H1 (cell line): Measurements from ENCODE around the gene LPP. TPM values are rescaled to one million over a fixed set of nuclear protein-coding genes. Genes with fewer than 3 reads are reported as not detected.

Source experiments
- CTCF ChIA-PET: fragments of 300-600 bp; sonication (Branson Sonifier 250); formaldehyde crosslinking; loops from one replicate; lab custom pipeline; 2021; ENCODE audit not compliant: partially characterized antibody; lab: Charles Lee
- POLR2A ChIA-PET: fragments of 300-600 bp; sonication (Branson Sonifier 250); formaldehyde crosslinking; loops from one replicate; lab custom pipeline; 2021; ENCODE audit warnings: inconsistent platforms; ENCODE audit not compliant: partially characterized antibody; lab: Charles Lee
- DNase-seq, 2 experiments: peaks; one replicate each; pipeline versions ENCODE4 v3.0.0 to v3.0.0-alpha.2; 2010 to 2022; ENCODE audit warnings: low spot score in 2 of 2, low read depth in 1 of 2, mixed read lengths in 1 of 2
- FAIRE-seq: peaks from 2 replicates; lab custom pipeline; 2011; peaks lifted over from hg19 to GRCh38; lab: Jason Lieb, UNC
- H2AFZ ChIP-seq: 2 replicates; pipeline ENCODE4 v1.8.1; 2012; ENCODE audit warnings: low read length, inconsistent platforms
- H2AK5ac ChIP-seq: 2 replicates; pipeline ENCODE4 v1.6.1; 2013; ENCODE audit warnings: low read depth, low read length
- H2BK120ac ChIP-seq: replicated peaks from 2 replicates; pipeline ENCODE3; 2013; ENCODE audit warnings: low read depth, low read length, inconsistent platforms
- H2BK12ac ChIP-seq: 2 replicates; pipeline ENCODE4 v1.6.1; 2013; ENCODE audit warnings: low read depth, low read length
- H2BK15ac ChIP-seq: 2 replicates; pipeline ENCODE4 v1.6.1; 2013; ENCODE audit warnings: low read length
- H2BK20ac ChIP-seq: 2 replicates; pipeline ENCODE4 v1.6.1; 2013; ENCODE audit warnings: low read length
- H2BK5ac ChIP-seq: 2 replicates; pipeline ENCODE4 v1.6.1; 2013; ENCODE audit warnings: low read depth, low read length
- H3K14ac ChIP-seq: 2 replicates; pipeline ENCODE4 v1.6.1; 2013; ENCODE audit warnings: inconsistent platforms; ENCODE audit not compliant: insufficient read length
- H3K18ac ChIP-seq: 2 replicates; pipeline ENCODE4 v1.6.1; 2013; ENCODE audit warnings: low read length; ENCODE audit errors: extremely low read depth
- H3K23ac ChIP-seq: 2 replicates; pipeline ENCODE4 v1.6.1; 2013; ENCODE audit warnings: inconsistent platforms; ENCODE audit not compliant: insufficient read length
- H3K23me2 ChIP-seq: 2 replicates; pipeline ENCODE4 v1.6.1; 2013; ENCODE audit warnings: low read depth, low read length
- H3K27ac ChIP-seq: 2 replicates; pipeline ENCODE4 v1.6.1; 2011; ENCODE audit warnings: low read depth, low read length, inconsistent platforms
- H3K27me3 ChIP-seq, 4 experiments: replicated peaks in 1 of 4; 1 replicate in 1 of 4; 2 replicates in 3 of 4; pipeline versions ENCODE4 v1.6.1 to v1.8.1; 2011 to 2013; ENCODE audit warnings: low read length in 3 of 4, mild to moderate bottlenecking in 3 of 4, inconsistent platforms in 2 of 4, mixed read lengths in 2 of 4, moderate library complexity in 1 of 4; ENCODE audit not compliant: control insufficient read depth in 3 of 4, insufficient read depth in 3 of 4; ENCODE audit errors: extremely low read depth in 1 of 4
- H3K36me3 ChIP-seq, 4 experiments: 2 replicates each; pipeline versions ENCODE4 v1.6.1 to v1.8.1; 2011 to 2013; ENCODE audit warnings: mild to moderate bottlenecking in 4 of 4, low read length in 3 of 4, moderate library complexity in 2 of 4, control low read depth in 1 of 4, inconsistent platforms in 1 of 4; ENCODE audit not compliant: insufficient read depth in 4 of 4, control insufficient read depth in 2 of 4
- H3K4ac ChIP-seq: replicated peaks from 2 replicates; pipeline ENCODE3; 2013; ENCODE audit warnings: low read length, low read depth, mixed read lengths, inconsistent platforms; ENCODE audit not compliant: insufficient read length
- H3K4me1 ChIP-seq, 4 experiments: replicated peaks in 1 of 4; 1 replicate in 1 of 4; 2 replicates in 3 of 4; pipeline versions ENCODE4 v1.6.1 to v1.8.1; 2011 to 2013; ENCODE audit warnings: low read length in 3 of 4, inconsistent platforms in 2 of 4, mixed read lengths in 1 of 4; ENCODE audit not compliant: insufficient read depth in 4 of 4, control insufficient read depth in 3 of 4
- H3K4me2 ChIP-seq, 2 experiments: 2 replicates each; pipeline versions ENCODE4 v1.6.1 to v1.8.1; 2011 to 2013; ENCODE audit warnings: low read depth in 2 of 2, low read length in 2 of 2, control low read depth in 1 of 2, inconsistent platforms in 1 of 2, mild to moderate bottlenecking in 1 of 2; ENCODE audit not compliant: insufficient read depth in 1 of 2
- H3K4me3 ChIP-seq, 4 experiments: fragments of 200-600, 300-600 bp in 1 of 4; sonication (generic), shearing (Covaris generic), sonication (Bioruptor Twin) in 1 of 4; 2 replicates each; pipeline versions ENCODE4 v1.5.1 to v1.8.1; 2011 to 2016; ENCODE audit warnings: low read length in 4 of 4, low read depth in 3 of 4, control low read depth in 2 of 4, inconsistent platforms in 2 of 4, mild to moderate bottlenecking in 2 of 4, mixed read lengths in 1 of 4, moderate library complexity in 1 of 4; ENCODE audit not compliant: insufficient read depth in 2 of 4; ENCODE audit errors: extremely low read depth in 1 of 4
- H3K56ac ChIP-seq: replicated peaks from 2 replicates; pipeline ENCODE3; 2013; ENCODE audit warnings: low read depth, mild to moderate bottlenecking, mixed read lengths, low read length, inconsistent platforms; ENCODE audit not compliant: insufficient read length
- H3K79me1 ChIP-seq: 2 replicates; pipeline ENCODE4 v1.6.1; 2013; ENCODE audit warnings: low read depth, low read length, control low read depth
- H3K79me2 ChIP-seq, 2 experiments: 2 replicates each; pipeline versions ENCODE4 v1.6.1 to v1.8.1; 2012 to 2013; ENCODE audit warnings: low read length in 2 of 2, mild to moderate bottlenecking in 2 of 2, inconsistent platforms in 1 of 2; ENCODE audit not compliant: insufficient read depth in 2 of 2, control insufficient read depth in 1 of 2
- H3K9ac ChIP-seq, 4 experiments: replicated peaks in 1 of 4; 1 replicate in 1 of 4; 2 replicates in 3 of 4; pipeline versions ENCODE4 v1.6.1 to v1.8.1; 2011 to 2013; ENCODE audit warnings: low read depth in 3 of 4, low read length in 3 of 4, control low read depth in 2 of 4, mild to moderate bottlenecking in 2 of 4, moderate library complexity in 2 of 4, inconsistent platforms in 1 of 4; ENCODE audit errors: extremely low read depth in 1 of 4
- H3K9me3 ChIP-seq, 2 experiments: 2 replicates each; pipeline versions ENCODE4 v1.6.1 to v1.8.1; 2012 to 2013; ENCODE audit warnings: mild to moderate bottlenecking in 2 of 2, moderate library complexity in 2 of 2, control low read depth in 1 of 2, inconsistent platforms in 1 of 2, low read depth in 1 of 2, low read length in 1 of 2, mixed read lengths in 1 of 2; ENCODE audit not compliant: insufficient read depth in 2 of 2
- H4K20me1 ChIP-seq, 2 experiments: replicated peaks in 1 of 2; 2 replicates each; pipeline versions ENCODE3 to v1.8.1; 2011 to 2013; ENCODE audit warnings: inconsistent platforms in 2 of 2, low read length in 2 of 2, mild to moderate bottlenecking in 1 of 2; ENCODE audit not compliant: insufficient read depth in 2 of 2, control insufficient read depth in 1 of 2
- H4K5ac ChIP-seq: 2 replicates; pipeline ENCODE4 v1.6.1; 2013; ENCODE audit warnings: low read length, low read depth, mixed read lengths, inconsistent platforms; ENCODE audit not compliant: insufficient read length
- H4K8ac ChIP-seq: 2 replicates; pipeline ENCODE4 v1.8.0; 2013; ENCODE audit warnings: mild to moderate bottlenecking, moderate library complexity, low read length, inconsistent platforms; ENCODE audit not compliant: insufficient read depth; ENCODE audit errors: extremely low read depth
- H4K91ac ChIP-seq: replicated peaks from 2 replicates; pipeline ENCODE3; 2013; ENCODE audit warnings: low read length, mixed read lengths, inconsistent platforms; ENCODE audit not compliant: insufficient read length
- BACH1 ChIP-seq: IDR thresholded peaks from 2 replicates; pipeline ENCODE4 v1.6.1; 2012; ENCODE audit warnings: low read length, improper control_type of control experiment
- CBX8 ChIP-seq: fragments of 300-800, 300-1000 bp; sonication (generic); IDR thresholded peaks from 2 replicates; pipeline ENCODE4 v1.7.1; 2016; ENCODE audit warnings: low read depth, low read length, borderline replicate concordance
- E2F6 ChIP-seq: IDR thresholded peaks from 2 replicates; pipeline ENCODE4 v1.6.1; 2012; ENCODE audit warnings: inconsistent platforms
- GTF2F1 ChIP-seq: IDR thresholded peaks from 2 replicates; pipeline ENCODE4 v1.6.1; 2012; ENCODE audit warnings: low read depth, low read length, improper control_type of control experiment, borderline replicate concordance
- JUN ChIP-seq: IDR thresholded peaks from 2 replicates; pipeline ENCODE4 v1.6.1; 2011; ENCODE audit warnings: low read depth, mild to moderate bottlenecking, improper control_type of control experiment, low read length
- KDM1A ChIP-seq: fragments of 200-600, 300-600 bp; sonication (generic); IDR thresholded peaks from 2 replicates; pipeline ENCODE4 v1.7.1; 2016; ENCODE audit warnings: mild to moderate bottlenecking, low read length, borderline replicate concordance
- MAFK ChIP-seq: IDR thresholded peaks from 2 replicates; pipeline ENCODE4 v1.6.1; 2012; ENCODE audit warnings: low read depth, mild to moderate bottlenecking, improper control_type of control experiment, low read length
- MAX ChIP-seq: IDR thresholded peaks from 2 replicates; pipeline ENCODE4 v1.6.1; 2012; ENCODE audit warnings: inconsistent platforms
- POLR2A ChIP-seq, 2 experiments: IDR thresholded peaks; 1 replicate in 1 of 2; 2 replicates in 1 of 2; pipeline ENCODE4 v1.6.1; 2011; ENCODE audit warnings: low read depth in 2 of 2, low read length in 2 of 2, mild to moderate bottlenecking in 2 of 2; ENCODE audit errors: control extremely low read depth in 1 of 2
- RAD21 ChIP-seq, 2 experiments: IDR thresholded peaks in 1 of 2; conservative IDR thresholded peaks in 1 of 2; 2 replicates each; pipeline ENCODE4 v1.6.1; 2011; ENCODE audit warnings: low read depth in 2 of 2, low read length in 2 of 2, improper control_type of control experiment in 1 of 2, inconsistent platforms in 1 of 2, mild to moderate bottlenecking in 1 of 2, moderate library complexity in 1 of 2
- SP1 ChIP-seq: IDR thresholded peaks from 2 replicates; pipeline ENCODE4 v1.6.1; 2011; ENCODE audit warnings: low read depth, low read length
- SP2 ChIP-seq: IDR thresholded peaks from 2 replicates; pipeline ENCODE4 v1.6.1; 2012; ENCODE audit warnings: mild to moderate bottlenecking, low read length, inconsistent platforms
- SRF ChIP-seq: IDR thresholded peaks from 2 replicates; pipeline ENCODE4 v1.6.1; 2011; ENCODE audit warnings: mild to moderate bottlenecking, low read depth, low read length, moderate library complexity
- TAF7 ChIP-seq: optimal IDR thresholded peaks from 2 replicates; pipeline ENCODE3; 2011; ENCODE audit warnings: low read depth, mild to moderate bottlenecking, inconsistent platforms, low read length, moderate library complexity, borderline replicate concordance
- YY1 ChIP-seq: IDR thresholded peaks from 2 replicates; pipeline ENCODE4 v1.6.1; 2011; ENCODE audit warnings: low read depth, mild to moderate bottlenecking, low read length
- WGBS, 2 experiments: shearing (Covaris generic) in 1 of 2; methylation state at CpG; one replicate each; pipeline versions ENCODE4 v1.1.6 to v1.1.7; 2013 to 2015; ENCODE audit warnings: low lambda C conversion rate in 2 of 2, mixed read lengths in 2 of 2, inconsistent platforms in 1 of 2, low coverage in 1 of 2, missing lambda C conversion rate in 1 of 2; ENCODE audit not compliant: insufficient replicate concordance in 2 of 2, insufficient coverage in 1 of 2, insufficient read length in 1 of 2; ENCODE audit errors: extremely low coverage in 1 of 2, missing lambda C conversion rate in 1 of 2; 5-methylcytosine and 5-hydroxymethylcytosine counted together
- polyA plus RNA-seq, 7 experiments: library from polyadenylated mRNA; depleted of rRNA in 3 of 7; stranded (reverse) in 5 of 7; unstranded in 2 of 7; fragments of >200 nt in 5 of 7; fragments of 200-250 nt in 2 of 7; gene quantifications; 1 replicate in 5 of 7; 2 replicates in 1 of 7; 4 replicates in 1 of 7; pipeline versions ENCODE4 v1.2.1 to v1.2.3, GENCODE V29; 2011 to 2013; ENCODE audit warnings: missing spikeins in 2 of 7, mixed read lengths in 2 of 7
- total RNA-seq: library from RNA; stranded (reverse); fragmentation: NEBNext Ultra II Directional; extraction: Animal tissue kit (Norgen Biotek cat#: 25700); gene quantifications from 2 replicates; pipeline ENCODE4 v1.2.1, GENCODE V29; 2021

Gene LPP
- total and polyA plus RNA-seq, 2 of the 8 experiments (the other 6 are each of a cell fraction or from before 2014, with no cell fraction given): 10.0 to 53.3 TPM

- no peak overlapping the region for H2BK120ac ChIP-seq
- H3K4ac ChIP-seq: no peak overlapping the region
- H3K23ac ChIP-seq: no peak overlapping the region
- TF ChIP-seq TAF7: no peak
- TF ChIP-seq POLR2A (IDR thresholded peaks at IDR 0.05; ENCODE audit: control extremely low read depth in 1 of 2, low read depth in 2 of 2, low read length in 2 of 2): no peak
- TF ChIP-seq SP1: no peak
- no peak for TF ChIP-seq MAFK
- TF ChIP-seq RAD21 (IDR thresholded peaks at IDR 0.05 in 1 of 2, conservative IDR thresholded peaks at IDR 0.05 in 1 of 2; ENCODE audit: low read depth in 2 of 2, low read length in 2 of 2): no peak
- no peak for TF ChIP-seq YY1
- TF ChIP-seq MAX: no peak
- no peak for TF ChIP-seq GTF2F1
- TF ChIP-seq BACH1: no peak
- TF ChIP-seq CBX8: no peak
- TF ChIP-seq JUN: no peak
- no peak for TF ChIP-seq E2F6
- no peak for TF ChIP-seq SRF
- no peak for TF ChIP-seq KDM1A
- no peak for TF ChIP-seq SP2
- no peaks in the 10 kb centered on the region for H3K36me3 ChIP-seq
- H3K4me1 ChIP-seq: peaks cover 0 to 4% (median 0%) of the 10 kb centered on the region in 4 experiments; a peak in 1 of 7 replicates
- H2BK15ac ChIP-seq: no peak overlapping the region
- no peak overlapping the region for H4K5ac ChIP-seq
- no peak overlapping the region for H3K56ac ChIP-seq
- no peak overlapping the region for H4K8ac ChIP-seq
- no peak overlapping the region for H2BK12ac ChIP-seq
- H2BK20ac ChIP-seq: no peak overlapping the region
- H3K4me2 ChIP-seq: no peak overlapping the region
- H3K79me1 ChIP-seq: no peaks in the 10 kb centered on the region
- no peaks in the 10 kb centered on the region for H3K27me3 ChIP-seq
- ChIA-PET CTCF (interaction anchor here (0.6 kb wide), 1 partner anchor 22 kb away, joined by 3 read pairs; no protein-coding TSS in a partner anchor), POLR2A (interaction anchor here (0.6 kb wide), 1 partner anchor 158 kb away, joined by 6 read pairs; no protein-coding TSS in a partner anchor)
- no peak overlapping the region for H3K9ac ChIP-seq
- FAIRE-seq (no peak), DNase-seq (no peak)
- WGBS, 2 experiments: 95% methylated on average over 5 of the region's 5 CpGs; no CpG with 5 or more reads in 1 of the 2 experiments
- no peaks in the 10 kb centered on the region for H3K9me3 ChIP-seq
- no peaks in the 10 kb centered on the region for H4K20me1 ChIP-seq
- H3K18ac ChIP-seq: no peak overlapping the region
- no peak overlapping the region for H2AFZ ChIP-seq
- no peak overlapping the region for H2AK5ac ChIP-seq
- no peak overlapping the region for H2BK5ac ChIP-seq
- H3K27ac ChIP-seq: no peak overlapping the region
- H3K4me3 ChIP-seq: no peak overlapping the region
- no peak overlapping the region for H4K91ac ChIP-seq
- no peaks in the 10 kb centered on the region for H3K23me2 ChIP-seq
- no peaks in the 10 kb centered on the region for H3K79me2 ChIP-seq
- H3K14ac ChIP-seq: no peak overlapping the region
Observed at GRCh38 chr3:188365184-188365583, 211.2 kb downstream of the LPP start.
